Measurements from ENCODE around the gene THBS1.

Gene THBS1

GRCh38 chr15:39575180-39575579 lies 5.7 kb upstream of the THBS1 start:
- DNase-seq = no peak

GRCh38 chr15:39578851-39579486 lies 1.9 kb upstream of the THBS1 start:
- DNase-seq = no peak

- DNase-seq = no peak
These were observed 1.3 kb upstream of the THBS1 start for GRCh38 chr15:39579487-39580116.

- peak; percentile 67 for DNase-seq
These were observed 778 bp upstream of the THBS1 start for GRCh38 chr15:39580117-39580484.

GRCh38 chr15:39581242-39581792 lies 438 bp downstream of the THBS1 start:
- no peak for DNase-seq

GRCh38 chr15:39581793-39582285 lies 960 bp downstream of the THBS1 start:
- no peak for DNase-seq

GRCh38 chr15:39582286-39582976 lies 1.6 kb downstream of the THBS1 start:
- no peak for DNase-seq

GRCh38 chr15:39582977-39583595 lies 2.2 kb downstream of the THBS1 start:
- DNase-seq = no peak

GRCh38 chr15:39583596-39584265 lies 2.9 kb downstream of the THBS1 start:
- DNase-seq = no peak

- DNase-seq = no peak
These were observed 3.4 kb downstream of the THBS1 start for GRCh38 chr15:39584266-39584659.

GRCh38 chr15:39584662-39585388 lies 3.9 kb downstream of the THBS1 start:
- DNase-seq = no peak

GRCh38 chr15:39585389-39585841 lies 4.5 kb downstream of the THBS1 start:
- DNase-seq = peak; percentile 53

GRCh38 chr15:39585871-39586301 lies 5.0 kb downstream of the THBS1 start:
- no peak for DNase-seq

GRCh38 chr15:39586387-39587095 lies 5.7 kb downstream of the THBS1 start:
- peak; percentile 10 for DNase-seq

GRCh38 chr15:39587096-39587721 lies 6.3 kb downstream of the THBS1 start:
- DNase-seq = no peak

GRCh38 chr15:39587731-39588530 lies 7.1 kb downstream of the THBS1 start:
- DNase-seq = no peak

GRCh38 chr15:39588531-39589192 lies 7.8 kb downstream of the THBS1 start:
- DNase-seq = no peak

GRCh38 chr15:39589193-39589814 lies 8.4 kb downstream of the THBS1 start:
- no peak for DNase-seq

Data from NCI-H1694 treated with DMSO at 0.1 percent for 48 hours (cell line).